Cardiac muscle cell (in vitro differentiated cells and primary cell): Measurements from ENCODE around the gene FDXACB1. TPM values are rescaled to one million over a fixed set of nuclear protein-coding genes. Genes with fewer than 3 reads are reported as not detected.

ENCODE experiments used
- DNase-seq, 2 donors: peaks; one replicate each; pipeline versions ENCODE4 v3.0.0 to v3.0.0-alpha.2; 2010 to 2017; ENCODE audit warnings: low read depth in 1 of 2, low spot score in 1 of 2
- H3K27ac ChIP-seq: fragments of 200-600 bp; sonication (generic); 2 replicates; pipeline ENCODE4 v1.5.1; 2016
- H3K27me3 ChIP-seq: fragments of 200-600 bp; sonication (generic); 2 replicates; pipeline ENCODE4 v1.6.0; 2016; ENCODE audit warnings: control low read depth
- H3K36me3 ChIP-seq: fragments of 200-600 bp; sonication (generic); 2 replicates; pipeline ENCODE4 v1.5.1; 2016; ENCODE audit warnings: control low read depth
- H3K4me1 ChIP-seq: fragments of 200-600 bp; sonication (generic); 2 replicates; pipeline ENCODE4 v1.8.1; 2017; ENCODE audit warnings: low read depth, mild to moderate bottlenecking, mixed run types
- H3K4me3 ChIP-seq: fragments of 200-600 bp; sonication (generic); 2 replicates; pipeline ENCODE4 v1.5.1; 2016; ENCODE audit warnings: mild to moderate bottlenecking
- H3K9me3 ChIP-seq: fragments of 200-600 bp; sonication (generic); 2 replicates; pipeline ENCODE4 v1.5.1; 2017; ENCODE audit warnings: low read depth, mild to moderate bottlenecking, control low read depth
- polyA plus RNA-seq: library from polyadenylated mRNA; unstranded; fragments of >200 nt; fragmentation: Nextera tagmentation; extraction: Ambion mirVana; gene quantifications from 2 replicates; pipeline ENCODE4 v1.2.1, GENCODE V29; 2016
- total RNA-seq: library from RNA; depleted of rRNA; stranded (reverse); fragments of >200 nt; gene quantifications from 2 replicates; pipeline ENCODE4 v1.2.3, GENCODE V29; 2016
- TF ChIP-seq, protein P1 (sequence below): IDR thresholded peaks from 2 replicates; pipeline ENCODE4 v1.5.1; 2012; ENCODE audit warnings: low read depth, mild to moderate bottlenecking, low read length

The FDXACB1 gene
- total and polyA plus RNA-seq, 2 experiments from 2014 or later = 2.9 to 4.9 TPM

DNA sequence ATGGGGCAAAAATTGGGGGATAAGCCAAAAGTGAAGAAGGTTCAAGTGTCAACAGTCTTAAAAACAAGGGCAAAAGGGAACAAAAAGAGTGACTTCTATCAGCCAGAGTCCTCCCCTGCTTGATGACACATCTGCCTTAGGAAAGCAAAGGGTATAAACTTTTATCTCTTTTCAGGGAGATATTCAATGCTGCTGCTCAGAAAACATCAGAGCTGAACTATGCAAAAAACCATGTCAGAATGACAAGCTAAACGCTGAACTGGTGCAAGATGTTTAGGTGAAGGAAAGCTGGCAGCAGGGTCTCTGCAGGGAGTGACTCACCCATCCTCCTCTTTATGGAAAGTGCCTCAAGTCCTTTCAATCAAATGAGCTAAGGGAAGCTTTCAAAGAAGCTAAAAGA, 32.3 kb downstream of the FDXACB1 start:
- H3K4me3 ChIP-seq = no peak overlapping the region
- peaks cover 12% of the 10 kb centered on the region for H3K36me3 ChIP-seq
- no peaks in the 10 kb centered on the region for H3K9me3 ChIP-seq
- peak in 1 of 2 donors; percentile 75 for DNase-seq
- TF ChIP-seq, protein P1, sequence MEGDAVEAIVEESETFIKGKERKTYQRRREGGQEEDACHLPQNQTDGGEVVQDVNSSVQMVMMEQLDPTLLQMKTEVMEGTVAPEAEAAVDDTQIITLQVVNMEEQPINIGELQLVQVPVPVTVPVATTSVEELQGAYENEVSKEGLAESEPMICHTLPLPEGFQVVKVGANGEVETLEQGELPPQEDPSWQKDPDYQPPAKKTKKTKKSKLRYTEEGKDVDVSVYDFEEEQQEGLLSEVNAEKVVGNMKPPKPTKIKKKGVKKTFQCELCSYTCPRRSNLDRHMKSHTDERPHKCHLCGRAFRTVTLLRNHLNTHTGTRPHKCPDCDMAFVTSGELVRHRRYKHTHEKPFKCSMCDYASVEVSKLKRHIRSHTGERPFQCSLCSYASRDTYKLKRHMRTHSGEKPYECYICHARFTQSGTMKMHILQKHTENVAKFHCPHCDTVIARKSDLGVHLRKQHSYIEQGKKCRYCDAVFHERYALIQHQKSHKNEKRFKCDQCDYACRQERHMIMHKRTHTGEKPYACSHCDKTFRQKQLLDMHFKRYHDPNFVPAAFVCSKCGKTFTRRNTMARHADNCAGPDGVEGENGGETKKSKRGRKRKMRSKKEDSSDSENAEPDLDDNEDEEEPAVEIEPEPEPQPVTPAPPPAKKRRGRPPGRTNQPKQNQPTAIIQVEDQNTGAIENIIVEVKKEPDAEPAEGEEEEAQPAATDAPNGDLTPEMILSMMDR = no peak
- peaks cover 10% of the 10 kb centered on the region for H3K4me1 ChIP-seq
- no peaks in the 10 kb centered on the region for H3K27me3 ChIP-seq
- peak overlapping the region; percentile 55 for H3K27ac ChIP-seq

DNA sequence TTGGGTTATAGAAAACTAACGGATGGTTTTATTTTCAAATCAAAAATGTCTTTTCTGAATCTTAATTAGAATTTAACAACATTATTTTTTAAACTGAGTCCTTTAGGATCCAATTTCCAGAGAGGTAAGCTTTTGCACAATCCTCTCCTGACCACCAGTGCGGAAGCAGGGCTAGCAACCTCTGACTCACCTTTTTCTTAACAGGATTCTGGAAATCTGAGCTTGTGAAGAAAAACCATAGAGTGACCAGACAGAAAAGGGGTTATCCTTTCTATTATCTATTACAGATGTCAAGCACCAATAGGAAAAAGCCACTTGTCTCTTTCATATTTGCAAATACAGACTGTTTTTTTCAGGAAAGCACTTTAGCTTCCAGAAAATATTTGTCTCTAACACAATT, 32.9 kb downstream of the FDXACB1 start:
- H3K36me3 ChIP-seq = peaks cover 12% of the 10 kb centered on the region
- no peak overlapping the region for H3K27ac ChIP-seq
- peaks cover 10% of the 10 kb centered on the region for H3K4me1 ChIP-seq
- H3K4me3 ChIP-seq = no peak overlapping the region
- DNase-seq = peak in 1 of 2 donors; percentile 54
- TF ChIP-seq, protein P1 = no peak
- H3K9me3 ChIP-seq = no peaks in the 10 kb centered on the region
- H3K27me3 ChIP-seq = no peaks in the 10 kb centered on the region

DNA sequence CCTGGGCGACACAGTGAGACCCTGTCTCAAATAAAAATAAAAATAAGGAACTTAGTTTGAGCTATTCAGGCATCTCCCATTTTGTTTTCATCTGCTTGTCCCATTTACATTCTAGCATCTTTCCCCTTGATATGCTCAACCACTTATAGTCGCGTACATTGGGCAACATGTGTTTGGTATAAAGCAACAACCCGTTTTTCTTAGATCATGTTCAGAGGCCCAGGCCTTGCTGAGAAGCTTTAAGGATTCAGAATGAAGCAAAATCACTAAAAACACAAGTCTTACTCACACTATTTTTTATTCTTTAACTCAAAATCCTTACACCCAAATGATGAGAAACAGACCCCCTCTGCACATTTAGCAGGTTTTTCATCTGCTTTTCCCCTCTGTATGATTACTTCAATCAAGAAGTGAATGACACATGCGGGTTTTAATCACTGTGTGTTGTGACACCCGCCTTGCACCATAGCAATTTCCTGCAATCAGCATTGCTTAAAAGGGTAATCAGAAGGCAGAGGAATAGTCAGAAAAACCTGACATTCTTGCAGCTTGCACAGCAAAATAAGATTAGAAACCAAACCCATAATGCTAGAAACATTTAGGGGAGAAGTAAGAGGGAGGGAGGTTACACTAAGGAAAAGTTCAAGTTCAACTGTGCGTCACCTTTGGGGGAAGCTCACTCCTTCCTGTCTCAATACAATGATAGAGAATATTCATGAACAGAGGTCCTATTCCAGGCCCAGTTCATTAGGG, 33.5 kb downstream of the FDXACB1 start:
- DNase-seq = peak in 1 of 2 donors; percentile 62
- Histone ChIP-seq H3K27me3 (no peaks in the 10 kb centered on the region), H3K27ac (no peak overlapping the region), H3K4me1 (peaks cover 10% of the 10 kb centered on the region), H3K36me3 (peaks cover 12% of the 10 kb centered on the region), H3K4me3 (no peak overlapping the region), H3K9me3 (no peaks in the 10 kb centered on the region)
- TF ChIP-seq, protein P1 = no peak

DNA sequence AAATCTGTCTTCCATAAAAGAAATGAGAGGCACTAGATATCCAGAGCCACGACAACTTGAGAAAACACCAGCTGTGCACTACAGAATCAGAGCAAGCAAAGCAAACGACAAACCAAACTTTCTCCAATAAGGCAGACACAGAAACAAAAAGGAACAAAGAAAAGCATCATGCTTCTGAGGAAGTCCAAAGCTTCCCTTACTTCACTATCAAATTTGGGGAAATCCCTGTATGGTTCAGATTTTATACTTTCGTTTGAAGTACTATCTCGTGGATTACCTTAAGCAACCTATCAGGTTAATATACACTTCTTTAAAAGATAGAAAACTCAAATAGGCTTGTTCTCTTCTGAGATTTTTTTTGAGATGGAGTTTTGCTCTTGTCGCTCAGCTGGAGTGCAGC, 35.3 kb downstream of the FDXACB1 start:
- H3K27me3 ChIP-seq = no peaks in the 10 kb centered on the region
- no peak for DNase-seq
- TF ChIP-seq, protein P1 = no peak
- no peak overlapping the region for H3K4me3 ChIP-seq
- peaks cover 8% of the 10 kb centered on the region for H3K36me3 ChIP-seq
- H3K4me1 ChIP-seq = peaks cover 10% of the 10 kb centered on the region
- no peaks in the 10 kb centered on the region for H3K9me3 ChIP-seq
- H3K27ac ChIP-seq = no peak overlapping the region

DNA sequence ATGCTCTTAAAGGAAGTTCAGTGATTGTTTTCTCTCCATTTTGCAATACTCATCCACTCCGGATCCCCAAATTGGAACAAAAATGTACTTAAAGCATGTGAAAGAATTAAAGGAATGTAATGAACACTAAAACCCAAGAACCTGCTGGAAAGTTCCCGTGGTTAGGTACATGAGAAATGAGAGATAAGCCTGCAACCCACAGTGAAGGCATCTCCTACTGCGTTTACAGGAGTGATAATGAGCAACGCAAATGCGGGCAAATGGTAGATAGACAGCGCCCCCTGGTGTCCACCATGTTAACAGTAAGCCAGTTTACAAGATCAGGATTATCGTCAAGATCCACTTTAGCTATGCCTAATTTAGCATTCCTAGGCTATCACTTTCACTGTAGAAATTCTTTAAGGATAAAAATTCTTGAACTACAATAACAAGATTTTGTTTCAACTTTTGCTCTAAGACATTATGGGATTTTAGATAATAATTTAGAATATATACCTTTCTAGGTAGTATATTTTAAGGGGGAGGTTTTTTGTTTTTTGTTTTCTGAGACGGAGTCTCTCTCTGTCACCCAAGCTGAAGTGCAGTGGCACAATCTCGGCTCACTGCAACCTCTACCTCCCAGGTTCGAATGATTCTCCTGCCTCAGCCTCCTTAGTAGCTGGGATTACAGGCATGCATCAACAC, 37.5 kb downstream of the FDXACB1 start:
- H3K4me1 ChIP-seq = peaks cover 4% of the 10 kb centered on the region
- no peak overlapping the region for H3K27ac ChIP-seq
- TF ChIP-seq, protein P1 = peak; percentile 77
- peak; percentile 92 to 95 for DNase-seq
- H3K36me3 ChIP-seq = peaks cover 20% of the 10 kb centered on the region
- H3K9me3 ChIP-seq = no peaks in the 10 kb centered on the region
- no peak overlapping the region for H3K4me3 ChIP-seq
- no peaks in the 10 kb centered on the region for H3K27me3 ChIP-seq
